OCI-LY1 (cell line): ENCODE results near the gene NAGLU.
"Not testable (repeated sequence)": the region's sequence is repeated elsewhere in the genome, so short reads cannot be mapped to it uniquely, and the experiment has no call there.

Source experiments
- EZH2 ChIP-seq: fragments of 200-600 bp; sonication (generic), shearing (Covaris generic); IDR thresholded peaks from 2 replicates; pipeline ENCODE4 v1.8.0; 2017; ENCODE audit warnings: borderline replicate concordance, mixed run types, mild to moderate bottlenecking, antibody characterized with exemption, low read length, moderate library complexity, mixed read lengths
- TF ChIP-seq, protein P1 (sequence below): fragments of 200-600 bp; sonication (generic), shearing (Covaris generic); IDR thresholded peaks from 2 replicates; pipeline ENCODE4 v1.5.1; 2017; ENCODE audit warnings: mild to moderate bottlenecking, antibody characterized with exemption, low read length, moderate library complexity, mixed read lengths

DNA sequence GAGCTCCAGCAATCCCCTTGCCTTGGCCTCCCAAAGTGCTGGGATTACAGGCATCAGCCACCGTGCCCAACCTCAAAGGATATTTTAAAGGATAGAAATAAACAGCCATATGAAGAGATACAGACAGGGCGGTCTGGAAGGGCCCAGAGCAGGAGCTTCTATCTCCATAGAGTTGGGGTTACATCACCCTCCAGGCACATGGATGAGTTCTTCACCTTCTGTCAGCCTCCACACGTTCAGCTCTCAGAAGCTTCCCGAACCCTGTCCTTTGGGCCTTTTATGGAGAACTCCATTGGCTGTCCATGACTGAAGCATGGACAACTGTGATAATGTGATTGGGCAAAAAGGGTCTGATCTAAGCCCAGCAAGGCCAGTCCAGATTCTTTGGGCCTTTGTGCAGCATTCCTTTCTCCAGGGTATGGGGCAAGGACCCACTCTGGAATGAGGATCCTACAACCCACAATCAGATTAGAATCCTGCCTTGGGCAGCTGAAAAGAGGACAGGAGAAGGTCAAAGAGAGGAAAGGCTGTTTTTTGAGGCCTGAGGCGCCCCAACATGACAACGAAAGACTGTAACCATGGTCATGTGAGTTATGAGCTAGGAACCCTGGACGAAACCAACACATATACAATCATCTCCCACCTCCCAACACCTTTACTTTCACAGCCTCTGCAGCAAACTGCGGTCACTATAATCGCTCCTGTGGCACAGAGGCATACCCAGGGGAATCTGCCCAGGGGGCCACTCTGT is 9.9 kb downstream of the NAGLU start:
- TF ChIP-seq, protein P1, sequence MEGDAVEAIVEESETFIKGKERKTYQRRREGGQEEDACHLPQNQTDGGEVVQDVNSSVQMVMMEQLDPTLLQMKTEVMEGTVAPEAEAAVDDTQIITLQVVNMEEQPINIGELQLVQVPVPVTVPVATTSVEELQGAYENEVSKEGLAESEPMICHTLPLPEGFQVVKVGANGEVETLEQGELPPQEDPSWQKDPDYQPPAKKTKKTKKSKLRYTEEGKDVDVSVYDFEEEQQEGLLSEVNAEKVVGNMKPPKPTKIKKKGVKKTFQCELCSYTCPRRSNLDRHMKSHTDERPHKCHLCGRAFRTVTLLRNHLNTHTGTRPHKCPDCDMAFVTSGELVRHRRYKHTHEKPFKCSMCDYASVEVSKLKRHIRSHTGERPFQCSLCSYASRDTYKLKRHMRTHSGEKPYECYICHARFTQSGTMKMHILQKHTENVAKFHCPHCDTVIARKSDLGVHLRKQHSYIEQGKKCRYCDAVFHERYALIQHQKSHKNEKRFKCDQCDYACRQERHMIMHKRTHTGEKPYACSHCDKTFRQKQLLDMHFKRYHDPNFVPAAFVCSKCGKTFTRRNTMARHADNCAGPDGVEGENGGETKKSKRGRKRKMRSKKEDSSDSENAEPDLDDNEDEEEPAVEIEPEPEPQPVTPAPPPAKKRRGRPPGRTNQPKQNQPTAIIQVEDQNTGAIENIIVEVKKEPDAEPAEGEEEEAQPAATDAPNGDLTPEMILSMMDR = not testable (repeated sequence)
- not testable (repeated sequence) for TF ChIP-seq EZH2
